Testis (tissue), 3 donors: Measurements from ENCODE around the gene RNF220. TPM values are rescaled to one million over a fixed set of nuclear protein-coding genes. Genes with fewer than 3 reads are reported as not detected.

Source experiments
- DNase-seq: peaks from one replicate; pipeline ENCODE4 v3.0.0-alpha.2; 2019
- H3K27ac ChIP-seq, 2 donors: fragments of 200-600 bp; sonication (generic); one replicate each; pipeline ENCODE4 v1.5.1; 2019
- H3K27me3 ChIP-seq: fragments of 200-600 bp; sonication (generic); one replicate; pipeline ENCODE4 v1.5.1; 2019
- H3K36me3 ChIP-seq: fragments of 200-600 bp; sonication (generic); one replicate; pipeline ENCODE4 v1.5.1; 2017; ENCODE audit warnings: low read depth; ENCODE audit errors: missing control alignments
- H3K4me1 ChIP-seq: fragments of 200-600 bp; sonication (generic); one replicate; pipeline ENCODE4 v1.5.1; 2019
- H3K4me3 ChIP-seq, 2 donors: fragments of 200-600 bp; sonication (generic); one replicate each; pipeline ENCODE4 v1.5.1; 2017 to 2019
- H3K9me3 ChIP-seq: fragments of 200-600 bp; sonication (generic); one replicate; pipeline ENCODE4 v1.5.1; 2017
- CTCF ChIP-seq, 3 experiments: fragments of 450-650 bp in 2 of 3; fragments of 200-600 bp in 1 of 3; sonication (generic) in 1 of 3; IDR thresholded peaks; one replicate each; pipeline ENCODE4 v1.5.1; 2016 to 2019; ENCODE audit warnings: antibody characterized with exemption in 3 of 3, mild to moderate bottlenecking in 2 of 3, moderate library complexity in 1 of 3
- POLR2A ChIP-seq: fragments of 450-650 bp; IDR thresholded peaks from one replicate; pipeline ENCODE4 v1.6.1; 2017; ENCODE audit warnings: antibody characterized with exemption, mild to moderate bottlenecking, moderate library complexity
- WGBS, 2 donors: methylation state at CpG; one replicate each; pipeline ENCODE4 v1.1.5; 2018; 5-methylcytosine and 5-hydroxymethylcytosine counted together
- intact Hi-C: fragments of 100-400 bp; cut with DNase I; formaldehyde crosslinking; loops from one replicate; pipeline ENCODE4 v1.15.1; 2023; ENCODE audit warnings: low total_unique reads
- polyA plus RNA-seq: library from polyadenylated mRNA; stranded (reverse); fragments of 350-450 nt; fragmentation: Illumina TruSeq; extraction: RNeasy Lipid Tissue Mini Kit (QIAGEN cat#74804); gene quantifications from one replicate; pipeline ENCODE4 v1.2.3, GENCODE V29; 2014; ENCODE audit warnings: low read depth, low replicate concordance; ENCODE audit not compliant: insufficient read depth
- total RNA-seq, 2 donors: library from RNA; depleted of rRNA; stranded (reverse); fragments of >200 nt; gene quantifications; one replicate each; pipeline ENCODE4 v1.2.3, GENCODE V29; 2016

RNF220 gene
- total and polyA plus RNA-seq, 3 donors from 2014 or later, result 99.3 to 148 (median 126) TPM

GRCh38 chr1:44436401-44437106, 31.5 kb downstream of the RNF220 start:
- intact Hi-C loops, result no loop called here
- H3K36me3 ChIP-seq, result no peaks in the 10 kb centered on the region
- 86 to 95% methylated on average over 5 of the region's 5 CpGs for WGBS, 2 donors
- no peaks in the 10 kb centered on the region for H3K4me1 ChIP-seq
- H3K9me3 ChIP-seq, result no peaks in the 10 kb centered on the region
- H3K4me3 ChIP-seq, result no peak overlapping the region
- TF ChIP-seq CTCF (IDR thresholded peaks at IDR 0.05), result no peak
- TF ChIP-seq POLR2A, result no peak
- no peaks in the 10 kb centered on the region for H3K27me3 ChIP-seq
- no peak for DNase-seq
- H3K27ac ChIP-seq, result no peak overlapping the region

GRCh38 chr1:44437107-44437716, 32.2 kb downstream of the RNF220 start:
- no peak overlapping the region for H3K27ac ChIP-seq
- WGBS, 2 donors, result 73 to 77% methylated on average over 8 of the region's 8 CpGs
- no peaks in the 10 kb centered on the region for H3K36me3 ChIP-seq
- no peaks in the 10 kb centered on the region for H3K27me3 ChIP-seq
- no peak overlapping the region for H3K4me3 ChIP-seq
- no peaks in the 10 kb centered on the region for H3K9me3 ChIP-seq
- no peak for DNase-seq
- TF ChIP-seq POLR2A, result no peak
- no peak for TF ChIP-seq CTCF (IDR thresholded peaks at IDR 0.05)
- H3K4me1 ChIP-seq, result no peaks in the 10 kb centered on the region
- intact Hi-C loops, result no loop called here

GRCh38 chr1:44442791-44443190, 37.7 kb downstream of the RNF220 start:
- TF ChIP-seq CTCF (IDR thresholded peaks at IDR 0.05) (no peak), POLR2A (no peak)
- H3K27me3 ChIP-seq, result no peaks in the 10 kb centered on the region
- no peak overlapping the region for H3K4me3 ChIP-seq
- DNase-seq, result no peak
- WGBS, 2 donors, result 88 to 95% methylated on average over 1 of the region's 1 CpG
- no peaks in the 10 kb centered on the region for H3K4me1 ChIP-seq
- no peaks in the 10 kb centered on the region for H3K36me3 ChIP-seq
- intact Hi-C loops, result no loop called here
- no peak overlapping the region for H3K27ac ChIP-seq
- H3K9me3 ChIP-seq, result no peaks in the 10 kb centered on the region

- WGBS, 2 donors, result 90 to 92% methylated on average over 6 of the region's 6 CpGs
- intact Hi-C loops, result no loop called here
- no peaks in the 10 kb centered on the region for H3K27me3 ChIP-seq
- no peaks in the 10 kb centered on the region for H3K4me1 ChIP-seq
- H3K36me3 ChIP-seq, result no peaks in the 10 kb centered on the region
- no peak overlapping the region for H3K4me3 ChIP-seq
- DNase-seq, result no peak
- H3K9me3 ChIP-seq, result no peaks in the 10 kb centered on the region
- H3K27ac ChIP-seq, result no peak overlapping the region
- TF ChIP-seq CTCF (IDR thresholded peaks at IDR 0.05) (no peak), POLR2A (no peak)
Observed at GRCh38 chr1:44447051-44447810, 42.2 kb downstream of the RNF220 start.
